SK-N-SH treated with all-trans-retinoic acid at 6 μM for 48 hours (cell line): ENCODE measurements around the gene TANC2.

Experiments
- ARNTL ChIP-seq: fragments of 450-650 bp; formaldehyde crosslinking; IDR thresholded peaks from 2 replicates; pipeline ENCODE4 v1.5.0; 2020; ENCODE audit warnings: low read depth, mild to moderate bottlenecking, moderate library complexity, borderline replicate concordance
- ZNF8 ChIP-seq: fragments of 450-650 bp; formaldehyde crosslinking; IDR thresholded peaks from 2 replicates; pipeline ENCODE4 v1.5.0; 2020; ENCODE audit warnings: mild to moderate bottlenecking, moderate library complexity

- TF ChIP-seq ZNF8 (no peak), ARNTL (CRISPR knock-in tag) (no peak)
Observed at GRCh38 chr17:62948370-62948769, 17.7 kb upstream of the TANC2 start.
